Smooth muscle cell of the umbilical artery (primary cell): Measurements from ENCODE around the gene KCNMB4. TPM values are rescaled to one million over a fixed set of nuclear protein-coding genes. Genes with fewer than 3 reads are reported as not detected.

Experiments
- total RNA-seq: library from RNA; depleted of rRNA; stranded (reverse); fragments of >200 nt; gene quantifications from 2 replicates; pipeline ENCODE4 v1.2.3, GENCODE V29; 2014

KCNMB4 gene, protein sequence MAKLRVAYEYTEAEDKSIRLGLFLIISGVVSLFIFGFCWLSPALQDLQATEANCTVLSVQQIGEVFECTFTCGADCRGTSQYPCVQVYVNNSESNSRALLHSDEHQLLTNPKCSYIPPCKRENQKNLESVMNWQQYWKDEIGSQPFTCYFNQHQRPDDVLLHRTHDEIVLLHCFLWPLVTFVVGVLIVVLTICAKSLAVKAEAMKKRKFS
- 2.7 and 3.0 TPM in 2 replicates for total RNA-seq

DNA sequence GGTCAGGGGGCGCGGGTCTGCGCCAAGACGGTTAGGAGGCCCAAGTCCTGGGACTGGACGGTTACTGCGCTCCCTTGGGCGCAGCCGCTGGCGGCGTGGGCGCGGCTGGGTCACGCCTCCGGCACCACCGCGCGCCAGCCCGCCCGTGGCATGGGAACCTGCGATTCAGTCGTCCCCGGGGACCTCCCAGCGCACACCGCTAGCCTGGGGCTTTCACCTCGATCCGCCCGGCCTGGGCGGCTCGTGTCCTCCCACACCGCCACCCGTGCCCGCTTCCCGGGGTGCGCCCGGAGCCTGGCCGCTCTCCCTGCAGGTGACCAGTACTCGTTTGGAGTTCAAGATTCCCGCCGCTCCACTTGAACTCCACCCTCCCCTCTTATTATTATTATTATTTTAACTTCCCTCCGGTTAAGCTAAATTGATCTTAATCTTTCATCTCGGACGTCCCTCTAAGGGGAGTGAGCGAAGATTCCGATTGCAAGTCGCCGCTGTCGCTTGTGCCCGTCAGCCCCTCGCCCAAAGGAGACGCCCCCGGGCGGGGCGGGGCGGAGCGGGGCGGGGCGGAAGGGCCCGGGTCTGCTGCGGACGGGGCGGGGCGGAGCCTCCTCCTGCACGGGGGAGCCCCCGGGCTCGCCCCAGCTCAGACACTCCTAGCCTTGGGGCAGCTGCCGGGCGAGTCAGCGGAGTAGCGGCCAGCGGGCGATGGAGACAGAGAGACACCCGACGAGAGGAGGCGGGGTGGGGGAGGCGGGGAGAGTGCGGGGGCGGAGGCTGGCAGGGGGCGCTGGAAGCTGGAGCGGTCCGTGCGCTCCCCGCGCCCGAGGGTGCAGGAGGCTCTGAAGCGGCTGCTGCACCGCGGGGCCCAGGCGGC, at the start of gene KCNMB4:
Gene KCNMB4, plus strand, starts transcription at position 643 of the 871 bp plus-strand sequence. CDS start 445 bp downstream, outside the sequence.

Other genes with a start within 250 kb of the KCNMB4 start
- gene CNOT2, start 122.9 kb upstream of the KCNMB4 start, total RNA-seq: 172 and 198 TPM in 2 replicates